ENCODE results near the gene GLCCI1. TPM values are rescaled to one million over a fixed set of nuclear protein-coding genes. Genes with fewer than 3 reads are reported as not detected.

The GLCCI1 gene
- total and polyA plus RNA-seq, 2 of the 8 experiments (the other 6 are each of a cell fraction or from before 2014, with no cell fraction given) = 12.4 to 27.7 TPM

- CTCF ChIA-PET (ENCODE audit: partially characterized antibody) = interaction anchor here (0.8 to 1.7 kb wide), 5 partner anchors 10 to 100 kb away, joined by 3 to 7 read pairs (median 6); no protein-coding TSS in a partner anchor
These were observed 116.2 kb downstream of the GLCCI1 start for GRCh38 chr7:8084836-8085235.

More at GRCh38 chr7:8084836-8085235, 116.2 kb downstream of the GLCCI1 start:
- Histone ChIP-seq H2BK5ac (ENCODE audit: low read depth, low read length) (no peak overlapping the region), H3K36me3 (ENCODE audit: control insufficient read depth in 2 of 4, insufficient read depth in 4 of 4, low read length in 3 of 4) (no peaks in the 10 kb centered on the region), H3K4me1 (replicated peaks in 1 of 4; ENCODE audit: control insufficient read depth in 3 of 4, insufficient read depth in 4 of 4, low read length in 3 of 4) (peaks cover 0 to 2% (median 0%) of the 10 kb centered on the region in 4 experiments; a peak in 1 of 7 replicates), H2BK15ac (ENCODE audit: low read length) (no peak overlapping the region), H3K9me3 (ENCODE audit: insufficient read depth in 2 of 2, low read depth in 1 of 2, low read length in 1 of 2) (no peaks in the 10 kb centered on the region), H3K9ac (replicated peaks in 1 of 4; ENCODE audit: extremely low read depth in 1 of 4, low read depth in 3 of 4, low read length in 3 of 4) (no peak overlapping the region), H3K14ac (ENCODE audit: insufficient read length) (no peak overlapping the region), H3K79me2 (ENCODE audit: control insufficient read depth in 1 of 2, insufficient read depth in 2 of 2, low read length in 2 of 2) (no peaks in the 10 kb centered on the region), H4K20me1 (replicated peaks in 1 of 2; ENCODE audit: control insufficient read depth in 1 of 2, insufficient read depth in 2 of 2, low read length in 2 of 2) (no peaks in the 10 kb centered on the region), H2AFZ (ENCODE audit: low read length) (no peak overlapping the region), H4K5ac (ENCODE audit: insufficient read length, low read depth, low read length) (no peak overlapping the region), H3K4me2 (ENCODE audit: insufficient read depth in 1 of 2, low read depth in 2 of 2, low read length in 2 of 2) (no peak overlapping the region), H3K56ac (replicated peaks; ENCODE audit: insufficient read length, low read depth, low read length) (no peak overlapping the region), H2AK5ac (ENCODE audit: low read depth, low read length) (no peak overlapping the region), H3K23ac (ENCODE audit: insufficient read length) (no peak overlapping the region), H3K18ac (ENCODE audit: extremely low read depth, low read length) (no peak overlapping the region), H3K27ac (ENCODE audit: low read depth, low read length) (no peak overlapping the region), H3K23me2 (ENCODE audit: low read depth, low read length) (no peaks in the 10 kb centered on the region), H3K79me1 (ENCODE audit: low read depth, low read length) (no peaks in the 10 kb centered on the region), H2BK20ac (ENCODE audit: low read length) (no peak overlapping the region), H4K8ac (ENCODE audit: extremely low read depth, insufficient read depth, low read length) (no peak overlapping the region; the same call in 1 of the 2 replicates), H3K4me3 (ENCODE audit: extremely low read depth in 1 of 4, insufficient read depth in 2 of 4, low read depth in 3 of 4, low read length in 4 of 4) (no peak overlapping the region), H4K91ac (replicated peaks; ENCODE audit: insufficient read length, low read length) (no peak overlapping the region), H2BK12ac (ENCODE audit: low read depth, low read length) (no peak overlapping the region), H2BK120ac (replicated peaks; ENCODE audit: low read depth, low read length) (no peak overlapping the region), H3K4ac (replicated peaks; ENCODE audit: insufficient read length, low read depth, low read length) (no peak overlapping the region), H3K27me3 (replicated peaks in 1 of 4; ENCODE audit: control insufficient read depth in 3 of 4, extremely low read depth in 1 of 4, insufficient read depth in 3 of 4, low read length in 3 of 4) (peaks cover 0 to 1% (median 0%) of the 10 kb centered on the region in 4 experiments; a peak in 1 of 7 replicates)
- DNase-seq (ENCODE audit: low read depth in 1 of 2, low spot score in 2 of 2) = no peak
- no peak for FAIRE-seq
- no peak for TF ChIP-seq TEAD4 (IDR thresholded peaks at IDR 0.05; ENCODE audit: low read depth, low read length)
- no peak for TF ChIP-seq SRF (IDR thresholded peaks at IDR 0.05; ENCODE audit: low read depth, low read length)
- TF ChIP-seq CEBPB (IDR thresholded peaks at IDR 0.05; ENCODE audit: low read depth, low read length) = no peak
- TF ChIP-seq NRF1 (IDR thresholded peaks at IDR 0.05; ENCODE audit: low read depth, low read length) = no peak
- no peak for TF ChIP-seq CBX8 (IDR thresholded peaks at IDR 0.05; ENCODE audit: borderline replicate concordance, low read depth, low read length)
- no peak for TF ChIP-seq TAF1 (IDR thresholded peaks at IDR 0.05; ENCODE audit: low read depth, low read length)
- TF ChIP-seq EGR1 (IDR thresholded peaks at IDR 0.05; ENCODE audit: borderline replicate concordance, low read depth, low read length) = no peak
- TF ChIP-seq SIRT6 (IDR thresholded peaks at IDR 0.05; ENCODE audit: low read length) = no peak
- TF ChIP-seq YY1 (IDR thresholded peaks at IDR 0.05; ENCODE audit: low read depth, low read length) = no peak
- POLR2A ChIA-PET (ENCODE audit: partially characterized antibody) = interaction anchor here (1.0 kb wide), 1 partner anchor 12 kb away, joined by 3 read pairs; no protein-coding TSS in a partner anchor
- WGBS, 2 experiments (ENCODE audit: extremely low coverage in 1 of 2, insufficient coverage in 1 of 2, insufficient read length in 1 of 2, insufficient replicate concordance in 2 of 2, low coverage in 1 of 2, low lambda C conversion rate in 2 of 2, missing lambda C conversion rate in 1 of 2) = 84% methylated on average over 5 of the region's 5 CpGs; no CpG with 5 or more reads in 1 of the 2 experiments
